SKM-1 (cell line): Measurements from ENCODE around the gene EPB41L5.
"Not testable (repeated sequence)": the region's sequence is repeated elsewhere in the genome, so short reads cannot be mapped to it uniquely, and the experiment has no call there.

Source experiments
- DNase-seq: peaks from one replicate; lab custom pipeline; 2025; ENCODE audit not compliant: unreplicated experiment; lab: John Stamatoyannopoulos, UW

The EPB41L5 gene

DNA sequence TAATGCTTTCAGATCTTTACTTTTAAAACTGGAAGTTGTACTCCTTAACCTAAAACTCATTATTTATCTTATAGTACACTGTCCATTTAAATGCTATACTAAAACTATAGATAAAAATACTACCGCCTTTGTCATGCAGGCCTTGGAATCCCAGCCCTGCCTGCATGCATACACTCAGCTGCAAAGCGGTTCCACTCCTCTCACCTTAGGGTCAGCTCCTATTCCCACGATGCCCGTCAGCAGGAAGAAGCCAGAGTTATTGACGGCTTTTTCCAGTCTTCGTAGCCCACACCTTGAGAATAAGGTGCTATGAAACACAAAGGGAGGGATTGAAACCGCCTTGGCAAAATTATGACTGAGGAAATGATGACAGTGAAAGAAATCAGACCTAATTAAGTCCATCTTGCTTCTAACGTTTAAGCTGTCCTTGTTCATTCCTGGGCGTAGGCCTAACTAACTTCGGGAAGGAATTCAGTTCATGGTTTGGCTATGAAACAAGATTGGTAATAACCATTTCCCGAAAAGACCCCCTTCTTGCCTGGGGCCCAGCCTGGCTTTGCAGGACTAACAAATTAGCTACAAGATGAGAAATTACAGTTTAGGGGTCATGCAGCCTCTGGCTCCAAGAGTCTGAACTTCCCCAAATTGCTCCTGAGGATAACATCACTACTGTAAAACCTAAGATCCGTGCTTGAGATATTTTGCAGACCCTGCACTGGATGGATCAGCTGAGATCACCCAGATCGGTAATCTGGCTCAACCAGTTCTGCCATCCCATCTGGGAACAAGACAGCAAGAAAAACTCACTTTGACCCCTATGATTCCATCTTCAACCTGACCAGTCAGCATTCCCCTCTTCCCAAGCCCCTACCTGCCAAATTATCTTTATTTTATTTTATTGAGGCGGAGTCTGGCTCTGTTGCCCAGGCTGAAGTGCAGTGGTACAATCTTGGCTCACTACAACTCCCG, 17.1 kb downstream of the EPB41L5 start:
- no peak for DNase-seq

DNA sequence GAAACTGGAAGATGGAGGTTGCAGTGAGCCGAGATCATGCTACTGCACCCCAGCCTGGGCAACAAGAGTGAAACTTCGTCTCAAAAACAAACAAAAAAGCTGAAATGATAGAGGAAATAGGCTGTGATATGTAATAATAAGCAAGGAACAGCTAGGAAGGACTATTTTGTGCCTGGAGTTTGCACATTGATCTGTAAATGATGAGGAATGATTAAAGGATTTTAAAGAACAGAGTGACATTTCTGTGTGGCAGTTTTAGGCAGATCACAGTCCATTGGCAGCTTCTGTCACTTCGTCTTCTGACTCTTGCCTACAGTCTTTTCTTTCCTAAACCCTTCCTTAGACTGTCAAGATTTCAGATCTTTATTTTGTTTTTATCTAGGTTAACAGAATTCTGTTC, 19.4 kb downstream of the EPB41L5 start:
- no peak for DNase-seq

DNA sequence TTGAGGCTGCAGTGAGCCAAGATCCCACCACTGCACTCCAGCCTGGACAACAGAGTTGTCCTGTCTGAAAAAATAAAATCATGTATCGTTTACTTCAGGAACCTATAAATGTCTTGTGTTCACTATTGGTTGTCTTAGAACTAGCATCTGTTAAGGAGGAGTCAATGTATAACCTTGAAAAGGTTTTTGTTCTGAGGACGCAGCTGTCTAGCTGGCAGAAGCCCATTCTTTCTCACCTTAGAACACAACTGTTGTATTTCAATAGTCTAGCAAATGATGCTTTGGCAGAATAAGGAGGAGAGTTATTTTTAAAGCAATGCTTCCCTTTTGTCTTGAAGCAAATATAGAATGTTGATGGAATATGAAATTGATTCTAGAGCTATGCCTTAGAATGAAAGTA, 21.1 kb downstream of the EPB41L5 start:
- DNase-seq = no peak

DNA sequence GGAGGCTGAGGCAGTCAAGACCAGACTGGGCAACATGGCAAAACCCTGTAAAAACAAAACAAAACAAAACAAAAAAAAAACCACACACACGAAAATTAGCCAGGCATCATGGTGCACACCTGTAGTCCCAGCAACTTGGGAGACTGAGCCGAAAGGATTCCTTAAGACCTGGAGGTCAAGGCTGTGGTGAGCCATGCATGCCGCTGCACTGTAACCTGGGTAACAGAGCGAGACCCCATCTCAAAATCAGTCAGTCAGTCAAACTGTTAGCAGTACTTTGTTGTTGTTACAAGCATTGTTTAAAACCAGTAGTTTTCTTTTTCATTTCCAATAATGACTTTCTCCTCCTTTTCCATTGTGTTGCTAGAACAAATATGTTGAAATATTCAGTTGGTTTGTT, 21.7 kb downstream of the EPB41L5 start:
- no peak for DNase-seq

DNA sequence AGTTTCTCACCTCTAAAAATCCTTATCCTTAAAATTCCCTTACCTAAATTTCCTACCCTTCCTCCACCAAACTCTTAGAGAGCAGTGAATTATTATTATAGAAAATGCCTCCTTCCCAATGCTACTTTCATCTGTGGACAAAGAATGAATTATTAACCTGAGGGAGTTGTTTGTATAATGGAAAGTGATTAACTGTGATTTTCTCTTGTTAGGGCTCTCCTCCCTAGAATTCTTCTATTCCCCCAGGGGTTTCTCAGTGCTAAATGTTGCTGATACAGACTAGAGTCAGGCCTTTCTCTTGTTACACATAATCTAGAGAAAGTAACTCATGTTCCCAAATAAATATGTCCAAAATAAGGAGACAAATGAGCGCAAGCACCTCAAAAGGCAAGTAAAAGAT, 23.3 kb downstream of the EPB41L5 start:
- DNase-seq = no peak

DNA sequence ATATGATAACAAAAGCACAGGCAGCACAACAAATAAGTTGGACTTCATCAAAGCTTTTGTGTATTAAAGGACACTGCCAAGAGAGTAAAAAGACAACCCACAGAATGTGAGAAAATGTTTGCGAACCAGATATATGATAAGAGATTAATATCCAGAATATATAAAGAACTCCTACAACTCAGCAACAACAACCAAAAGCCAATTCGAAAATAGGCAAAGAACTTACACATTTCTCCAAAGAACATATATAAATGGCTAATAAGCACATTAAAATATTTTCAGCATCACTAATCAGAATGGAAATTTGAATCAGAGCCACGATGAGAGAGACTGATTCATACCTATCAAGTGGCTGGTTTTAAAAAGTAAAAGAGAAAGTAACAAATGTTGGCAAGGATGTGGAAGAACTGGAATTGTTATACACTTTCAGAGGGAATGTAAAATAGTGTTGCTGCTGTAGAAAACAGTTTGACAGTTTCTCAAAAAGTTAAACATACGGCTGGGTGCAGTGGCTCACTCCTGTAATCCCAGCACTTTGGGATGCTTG, 25.2 kb downstream of the EPB41L5 start:
- no peak for DNase-seq

DNA sequence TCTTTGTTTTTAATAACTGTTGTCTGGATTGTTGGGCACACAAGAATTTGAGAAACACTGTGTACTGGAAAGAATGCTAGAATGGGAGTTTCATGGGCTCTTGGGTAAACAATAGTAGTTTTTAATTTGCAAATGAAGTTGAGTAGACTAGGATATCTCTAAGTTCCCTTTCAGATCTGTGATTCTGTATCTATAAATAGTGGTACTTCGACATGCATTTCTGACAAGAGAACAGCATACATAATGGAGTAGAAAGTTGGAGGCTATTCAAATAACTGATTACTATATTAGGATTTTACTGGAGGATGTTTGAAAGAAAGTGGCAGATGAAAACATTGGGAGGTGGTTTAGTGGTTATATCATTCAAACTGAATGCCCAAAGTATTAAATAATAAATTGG, 29.5 kb downstream of the EPB41L5 start:
- no peak for DNase-seq

DNA sequence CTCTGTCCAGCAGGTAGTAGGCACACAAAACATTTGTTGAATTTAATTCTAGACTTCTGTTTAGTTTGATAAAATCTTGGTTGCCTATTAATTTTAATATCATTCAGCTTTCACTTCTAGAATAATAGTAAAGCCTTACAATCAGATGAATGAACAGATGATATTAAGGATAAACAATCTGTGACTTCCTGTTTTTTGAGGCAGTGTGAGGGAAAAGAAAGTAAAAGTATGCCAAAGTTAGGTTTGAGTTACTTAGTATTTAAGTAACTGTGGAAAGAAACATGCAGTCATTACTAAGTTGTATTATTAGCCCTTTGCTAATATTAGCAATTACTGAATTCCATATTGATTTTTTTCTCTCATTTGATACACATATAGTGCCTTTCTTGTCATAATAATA, 31.5 kb downstream of the EPB41L5 start:
- no peak for DNase-seq

DNA sequence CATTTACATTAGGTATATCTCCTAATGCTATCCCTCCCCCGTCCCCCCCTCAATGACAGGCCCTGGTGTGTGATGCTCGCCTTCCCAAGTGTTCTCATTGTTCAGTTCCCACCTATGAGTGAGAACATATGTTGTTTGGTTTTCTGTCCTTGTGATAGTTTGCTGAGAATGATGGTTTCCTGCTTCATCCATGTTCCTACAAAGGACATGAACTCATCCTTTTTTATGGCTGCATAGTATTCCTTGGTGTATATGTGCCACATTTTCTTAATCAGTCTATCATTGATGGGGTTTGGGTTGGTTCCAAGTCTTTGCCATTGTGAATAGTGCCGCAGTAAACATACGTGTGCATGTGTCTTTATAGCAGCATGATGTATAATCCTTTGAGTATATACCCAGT, 32.9 kb downstream of the EPB41L5 start:
- DNase-seq = not testable (repeated sequence)

DNA sequence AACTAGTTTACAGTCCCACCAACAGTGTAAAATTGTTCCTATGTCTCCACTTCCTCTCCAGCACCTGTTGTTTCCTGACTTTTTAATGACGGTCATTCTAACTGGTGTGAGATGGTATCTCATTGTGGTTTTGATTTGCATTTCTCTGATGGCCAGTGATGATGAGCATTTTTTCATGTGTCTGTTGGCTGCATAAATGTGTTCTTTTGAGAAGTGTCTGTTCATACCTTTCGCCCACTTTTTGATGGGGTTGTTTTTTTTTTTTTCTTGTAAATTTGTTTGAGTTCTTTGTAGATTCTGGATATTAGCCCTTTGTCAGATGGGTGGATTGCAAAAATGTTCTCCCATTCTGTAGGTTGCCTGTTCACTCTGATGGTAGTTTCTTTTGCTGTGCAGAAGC, 33.4 kb downstream of the EPB41L5 start:
- DNase-seq = not testable (repeated sequence)

DNA sequence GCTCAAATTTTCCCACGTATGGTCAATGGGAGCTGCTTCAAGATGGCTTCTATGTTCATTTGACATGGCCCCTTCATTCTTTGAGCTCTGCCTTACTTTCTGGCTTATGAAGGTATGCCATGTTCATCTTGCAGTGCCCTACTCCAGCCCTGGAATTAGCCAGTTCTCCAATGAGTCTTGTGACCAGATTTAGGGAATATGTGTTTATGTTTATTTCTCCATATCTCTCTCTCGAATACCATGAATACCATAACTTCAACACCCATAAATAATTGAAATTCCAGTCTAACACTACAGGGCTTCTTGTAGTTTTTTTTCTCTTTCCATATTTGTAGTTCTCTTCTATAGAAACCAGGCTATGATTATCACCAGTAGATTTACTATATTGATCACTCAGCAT, 39.7 kb downstream of the EPB41L5 start:
- no peak for DNase-seq

DNA sequence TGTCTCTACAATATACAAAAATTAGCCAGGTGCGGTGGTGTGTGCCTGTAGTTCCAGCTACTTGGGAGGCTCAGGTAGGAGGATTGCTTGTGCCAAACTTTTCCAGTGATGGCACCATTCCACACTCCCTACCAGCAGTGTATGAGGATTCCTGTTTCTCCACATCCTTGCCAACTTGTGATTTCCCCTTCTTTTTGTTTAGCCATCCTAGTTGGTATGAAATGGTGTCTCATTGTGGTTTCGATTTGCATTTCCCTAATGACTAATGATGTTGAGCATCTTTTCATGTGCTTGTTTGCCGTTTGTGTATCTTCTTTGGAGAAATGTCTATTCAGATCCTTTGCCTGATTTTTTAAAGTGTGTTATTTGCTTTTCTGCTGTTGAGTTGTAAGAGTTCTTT, 41.0 kb downstream of the EPB41L5 start:
- DNase-seq = no peak

DNA sequence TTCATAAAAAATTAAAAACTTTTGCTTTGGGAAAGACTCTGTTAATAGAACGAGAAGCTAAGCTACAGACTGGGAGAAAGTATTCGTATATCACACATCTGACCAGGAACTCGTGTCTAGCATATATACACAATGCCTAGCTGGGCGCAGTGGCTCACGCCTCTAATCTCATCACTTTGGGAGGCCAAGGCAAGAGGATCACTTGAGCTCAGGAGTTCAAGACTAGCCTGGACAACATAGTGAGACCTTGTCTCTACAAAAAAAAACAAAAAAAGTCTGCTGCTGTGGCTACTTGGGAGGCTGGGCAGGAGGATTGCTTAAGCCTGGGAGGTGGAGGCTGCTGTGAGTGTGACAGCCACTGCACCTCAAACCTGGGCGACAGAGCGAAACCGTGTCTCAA, 46.6 kb downstream of the EPB41L5 start:
- no peak for DNase-seq

DNA sequence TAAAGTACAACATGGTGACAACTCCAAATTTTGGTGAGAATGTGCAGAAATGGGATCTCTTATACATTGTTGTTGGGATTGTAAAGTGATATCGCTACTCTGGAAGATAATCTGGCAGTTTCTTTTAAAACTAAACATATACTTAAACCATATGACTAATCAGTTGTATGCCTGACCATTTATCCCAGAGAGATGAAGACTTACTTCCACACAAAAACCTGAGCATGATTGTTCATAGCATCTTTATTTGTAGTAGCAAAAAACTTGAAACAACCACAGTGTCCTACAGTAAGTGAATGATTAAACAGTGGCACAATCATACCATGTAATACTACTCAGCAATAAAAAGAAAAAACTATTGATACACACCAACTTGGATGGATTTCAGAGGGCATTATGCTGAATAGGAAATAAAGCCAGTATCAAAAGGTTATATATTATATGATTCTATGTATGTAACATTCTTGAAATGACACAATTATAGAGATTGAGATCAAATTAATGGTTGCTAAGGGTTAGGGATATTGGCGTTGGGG, 47.3 kb downstream of the EPB41L5 start:
- no peak for DNase-seq

DNA sequence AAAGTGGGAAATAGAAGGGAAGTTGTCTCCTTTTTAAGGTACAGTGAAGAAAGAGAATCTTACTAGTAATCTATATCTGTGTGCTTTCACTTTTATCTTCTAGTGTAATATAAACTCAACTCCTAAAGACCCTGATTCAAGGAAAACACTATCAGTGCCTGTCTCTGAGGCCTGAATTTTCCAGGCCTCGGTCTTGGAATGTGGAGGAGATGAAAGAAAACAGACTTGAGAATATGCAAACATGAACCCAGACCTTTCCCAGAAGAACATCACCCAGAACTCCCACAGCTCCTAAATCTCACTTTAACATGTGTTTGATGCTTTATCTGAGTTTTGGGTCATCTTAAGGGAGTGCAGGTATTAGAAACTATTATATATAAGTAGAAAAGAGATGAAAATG, 51.8 kb downstream of the EPB41L5 start:
- no peak for DNase-seq

DNA sequence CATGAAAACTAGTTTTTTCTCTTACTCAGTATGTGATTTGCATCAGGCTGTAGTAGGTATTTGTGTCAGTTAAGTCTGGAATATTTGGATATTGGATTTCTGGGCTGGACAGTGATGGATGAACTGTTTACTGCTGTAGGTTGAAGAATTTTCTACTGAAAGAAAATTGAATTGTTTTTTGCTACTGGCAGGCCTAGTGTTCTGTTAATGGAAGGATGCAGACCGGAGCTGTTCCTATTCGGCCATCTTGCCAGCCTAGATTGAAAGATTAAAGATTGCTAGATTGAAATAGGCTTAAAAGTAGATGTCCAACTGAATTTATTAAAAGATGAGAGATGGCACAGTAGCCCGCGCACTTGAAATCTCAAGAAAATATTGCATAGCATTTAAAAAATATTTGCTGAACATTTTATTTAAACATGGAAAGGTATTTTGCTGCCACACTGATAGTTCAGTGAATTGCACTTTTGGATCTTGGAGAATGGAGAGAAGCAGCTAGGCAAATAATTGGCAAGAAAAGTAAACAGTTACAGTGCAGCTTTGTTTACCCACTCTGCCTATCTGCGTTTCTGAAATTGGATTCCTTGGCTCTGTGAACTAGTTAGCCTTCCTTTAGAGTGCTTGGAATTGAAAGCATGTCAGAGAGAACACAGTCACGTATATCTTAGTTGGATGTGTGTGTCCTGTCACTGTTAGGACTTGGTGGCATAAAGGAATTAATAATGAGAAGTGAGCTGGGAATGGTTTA, 54.1 kb downstream of the EPB41L5 start:
- DNase-seq = no peak

DNA sequence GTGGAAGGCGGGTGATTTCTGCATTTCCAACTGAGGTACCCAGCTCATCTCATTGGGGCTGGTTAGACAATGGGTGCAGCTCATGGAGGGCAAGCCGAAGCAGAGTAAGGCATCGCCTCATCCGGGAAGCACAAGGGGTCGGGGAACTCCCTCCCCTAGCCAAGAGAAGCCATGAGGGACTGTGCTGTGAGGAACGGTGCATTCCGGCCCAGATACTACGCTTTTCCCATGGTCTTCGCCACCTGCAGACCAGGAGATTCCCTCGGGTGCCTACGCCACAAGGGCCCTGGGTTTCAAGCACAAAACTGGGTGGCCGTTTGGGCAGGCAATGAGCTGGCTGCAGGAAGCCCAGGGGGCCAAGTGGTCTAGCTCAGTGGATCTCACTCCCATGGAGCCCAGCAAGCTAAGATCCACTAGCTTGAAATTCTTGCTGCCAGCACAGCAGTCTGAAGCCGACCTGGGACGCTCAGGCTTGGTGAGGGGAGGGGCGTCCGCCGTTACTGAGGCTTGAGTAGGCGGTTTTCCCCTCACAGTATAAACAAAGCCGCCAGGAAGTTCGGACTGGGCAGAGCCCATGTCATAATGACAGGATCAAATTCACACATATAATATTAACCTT, 55.3 kb downstream of the EPB41L5 start:
- DNase-seq = not testable (repeated sequence)

DNA sequence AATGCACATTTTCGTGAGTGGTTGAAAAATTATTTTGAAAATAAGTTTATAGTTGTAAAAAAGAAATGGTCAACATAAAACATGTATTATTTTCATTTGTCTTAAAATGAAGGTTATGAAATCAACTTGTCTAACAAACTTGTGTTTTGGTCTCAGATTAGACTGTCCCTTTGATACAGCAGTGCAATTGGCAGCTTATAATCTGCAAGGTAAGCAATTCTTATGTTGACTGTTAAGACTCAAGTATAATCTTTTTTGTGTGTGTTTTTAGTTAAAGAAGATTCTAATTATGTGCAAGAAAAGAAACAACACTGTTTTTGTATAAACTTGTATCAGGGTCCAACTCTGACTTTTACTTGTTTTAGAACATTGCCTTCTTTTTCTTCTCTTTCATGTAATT, 62.7 kb downstream of the EPB41L5 start:
- no peak for DNase-seq

DNA sequence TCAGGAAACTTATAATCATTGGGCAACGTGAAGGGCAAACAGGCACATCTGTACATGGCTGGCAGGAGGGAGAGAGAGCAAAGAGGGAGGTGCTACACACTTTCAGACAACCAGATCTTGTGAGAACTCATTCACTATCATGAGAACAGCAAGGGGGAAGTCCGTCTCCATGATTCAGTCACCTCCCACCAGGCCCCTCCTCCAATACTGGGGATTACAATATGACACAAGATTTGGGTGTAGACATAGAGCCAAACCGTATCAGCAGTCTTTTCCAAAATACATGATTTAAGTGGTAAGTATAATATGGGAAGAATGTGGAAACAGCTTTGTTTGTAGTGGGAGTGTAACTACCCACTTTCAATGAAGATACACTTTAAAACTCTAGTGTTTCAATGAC, 65.0 kb downstream of the EPB41L5 start:
- DNase-seq = no peak

DNA sequence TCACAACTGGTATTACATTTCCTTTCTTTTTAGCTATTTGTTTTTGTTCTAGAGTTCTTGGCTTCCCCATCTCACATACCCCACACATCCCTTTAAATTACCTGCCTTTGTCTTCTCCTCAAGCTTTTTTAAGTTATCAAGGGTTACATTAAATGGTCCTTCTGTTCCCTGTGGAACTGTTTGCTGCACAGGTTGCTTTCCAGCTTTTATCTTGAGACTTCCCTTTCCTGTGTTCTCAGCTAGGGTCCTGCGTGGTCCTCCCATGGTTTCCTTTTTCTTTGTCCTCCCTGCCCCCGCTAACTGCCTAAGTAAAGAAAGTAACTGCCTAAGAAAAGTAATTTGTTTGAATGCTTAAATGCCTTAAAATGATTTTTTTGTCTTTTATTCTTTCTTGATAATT, 66.8 kb downstream of the EPB41L5 start:
- no peak for DNase-seq

DNA sequence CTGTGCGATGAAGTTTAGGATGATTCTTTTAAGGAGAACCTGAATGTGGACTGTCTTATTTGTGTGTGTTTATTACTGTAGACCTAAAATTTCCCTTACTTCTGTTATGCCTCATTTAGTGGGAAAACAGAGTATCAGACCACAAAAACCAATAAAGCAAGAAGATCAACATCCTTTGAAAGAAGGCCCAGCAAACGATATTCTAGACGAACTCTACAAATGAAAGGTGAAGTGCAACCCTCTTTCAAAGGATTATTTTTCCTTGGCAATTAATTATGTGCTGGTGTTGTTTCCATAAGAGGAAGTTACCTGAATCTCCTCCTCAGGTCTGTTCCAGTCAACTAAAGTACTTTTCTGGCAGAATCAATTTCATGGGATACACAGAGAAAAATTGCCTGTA, 78.6 kb downstream of the EPB41L5 start:
- no peak for DNase-seq
